Adrenal gland (tissue), 5 donors: Measurements from ENCODE around the gene NUBP2.

Experiments
- POLR2A ChIP-seq, 2 donors: fragments of 450-650 bp; IDR thresholded peaks; one replicate each; pipeline ENCODE4 v1.6.1; 2017; ENCODE audit warnings: antibody characterized with exemption in 2 of 2, mild to moderate bottlenecking in 2 of 2, moderate library complexity in 1 of 2
- TF ChIP-seq, protein P1 (sequence below), 6 experiments: fragments of 450-650 bp in 4 of 6; fragments of 200-600 bp in 2 of 6; sonication (generic) in 1 of 6; IDR thresholded peaks; 1 replicate in 5 of 6; 2 replicates in 1 of 6; pipeline versions ENCODE4 v1.5.1 to v1.8.0; 2016 to 2021; ENCODE audit warnings: antibody characterized with exemption in 6 of 6, mild to moderate bottlenecking in 2 of 6, moderate library complexity in 1 of 6
- donor health status: DM: no; HTN: no; CAD: no.

DNA sequence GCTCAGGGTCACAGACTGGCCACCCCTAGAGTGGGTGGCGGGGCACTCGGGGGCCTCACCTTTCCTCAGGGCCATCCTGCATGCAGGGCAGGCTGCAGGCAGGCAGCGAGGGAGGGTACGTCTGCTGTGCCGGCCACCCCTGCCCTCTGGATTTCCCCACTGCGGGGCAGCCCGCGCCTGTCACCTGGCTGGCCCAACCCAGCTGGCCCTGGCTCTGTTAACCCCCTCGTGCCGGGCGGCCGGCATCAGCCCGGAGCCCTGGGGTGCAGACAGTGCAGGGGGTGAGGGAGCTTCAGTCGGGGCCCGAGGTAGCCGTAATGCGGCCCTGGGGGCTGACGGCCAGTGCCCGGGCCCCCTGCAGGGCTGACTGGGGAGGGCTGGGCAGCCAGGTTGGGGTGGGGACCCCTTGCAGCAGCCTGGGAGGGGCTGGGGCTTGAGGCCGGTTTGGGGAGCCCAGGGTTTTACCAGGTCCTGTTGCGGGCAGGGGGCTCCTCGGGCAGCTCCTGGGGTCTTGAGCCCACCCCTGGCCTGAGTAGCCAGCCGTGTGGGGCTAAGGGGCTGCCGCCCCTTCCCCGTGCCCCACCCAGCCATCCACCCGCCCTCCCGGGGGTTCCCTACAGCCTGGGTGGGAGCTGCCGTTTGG, 10.9 kb downstream of the NUBP2 start, which contains the start of gene IGFALS:
- TF ChIP-seq, protein P1, sequence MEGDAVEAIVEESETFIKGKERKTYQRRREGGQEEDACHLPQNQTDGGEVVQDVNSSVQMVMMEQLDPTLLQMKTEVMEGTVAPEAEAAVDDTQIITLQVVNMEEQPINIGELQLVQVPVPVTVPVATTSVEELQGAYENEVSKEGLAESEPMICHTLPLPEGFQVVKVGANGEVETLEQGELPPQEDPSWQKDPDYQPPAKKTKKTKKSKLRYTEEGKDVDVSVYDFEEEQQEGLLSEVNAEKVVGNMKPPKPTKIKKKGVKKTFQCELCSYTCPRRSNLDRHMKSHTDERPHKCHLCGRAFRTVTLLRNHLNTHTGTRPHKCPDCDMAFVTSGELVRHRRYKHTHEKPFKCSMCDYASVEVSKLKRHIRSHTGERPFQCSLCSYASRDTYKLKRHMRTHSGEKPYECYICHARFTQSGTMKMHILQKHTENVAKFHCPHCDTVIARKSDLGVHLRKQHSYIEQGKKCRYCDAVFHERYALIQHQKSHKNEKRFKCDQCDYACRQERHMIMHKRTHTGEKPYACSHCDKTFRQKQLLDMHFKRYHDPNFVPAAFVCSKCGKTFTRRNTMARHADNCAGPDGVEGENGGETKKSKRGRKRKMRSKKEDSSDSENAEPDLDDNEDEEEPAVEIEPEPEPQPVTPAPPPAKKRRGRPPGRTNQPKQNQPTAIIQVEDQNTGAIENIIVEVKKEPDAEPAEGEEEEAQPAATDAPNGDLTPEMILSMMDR (IDR thresholded peaks at IDR 0.05) = no peak
- TF ChIP-seq POLR2A (IDR thresholded peaks at IDR 0.05) = no peak
